ENCODE data around the gene TRMT61B.

TRMT61B gene

DNA sequence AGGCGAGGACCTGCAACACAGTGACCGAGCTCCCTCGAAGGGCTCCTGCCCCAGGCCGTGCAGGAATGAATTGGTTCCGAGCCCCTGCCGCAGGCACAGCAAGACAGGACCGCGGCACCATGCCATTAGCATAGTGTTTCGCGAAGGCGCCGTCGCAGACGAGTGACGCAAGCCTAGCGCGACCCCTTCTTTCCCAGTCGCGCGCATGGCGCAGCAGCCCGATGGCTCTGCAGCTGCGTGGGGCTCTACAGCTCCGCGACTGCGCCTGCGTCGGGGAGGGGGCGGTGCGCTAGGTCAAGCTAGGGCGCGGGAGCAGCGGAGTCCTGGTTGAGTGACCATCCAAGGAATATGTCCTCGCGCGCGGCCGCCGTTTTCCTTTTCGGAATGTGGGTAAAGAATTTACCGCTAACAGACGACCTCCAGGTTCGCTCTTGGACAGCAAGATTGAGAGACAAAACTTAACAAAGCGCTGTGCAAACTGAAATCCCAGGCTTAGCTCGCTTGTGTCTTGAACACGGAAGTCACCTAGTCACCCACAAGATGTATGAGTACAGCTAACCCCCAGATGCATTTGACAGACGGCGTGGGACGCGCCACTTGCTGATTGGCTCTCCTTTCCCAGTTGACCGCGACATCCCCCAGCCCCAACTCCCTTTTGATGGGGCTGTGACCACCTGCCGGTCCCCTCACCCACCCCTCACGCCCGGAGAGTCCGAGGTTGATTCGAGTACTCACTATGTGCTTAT is at the start of gene TRMT61B:
TRMT61B (minus strand) TSS at position 164 of the 746 bp plus-strand sequence; CDS start at position 132, 32 bp downstream.
- H3K4me3 Mint-ChIP-seq: peak within 1 kb of the TSS; percentile 95
- H3K27me3 Mint-ChIP-seq: peaks cover 22% of the 10 kb centered on the region
- CTCF ChIA-PET: interaction anchor here (0.9 to 1.7 kb wide), 4 partner anchors 11 to 276 kb away, joined by 3 to 5 read pairs (median 4); no protein-coding TSS in a partner anchor
- H3K4me1 Mint-ChIP-seq: peaks cover 31% of the 10 kb centered on the region
- DNase-seq: peak; percentile 98
- H3K9me3 Mint-ChIP-seq: no peaks in the 10 kb centered on the region
- H3K36me3 Mint-ChIP-seq: peaks cover 5% of the 10 kb centered on the region
- peak within 1 kb of the TSS; percentile 98 for H3K27ac Mint-ChIP-seq

- H3K9me3 Mint-ChIP-seq: no peaks in the 10 kb centered on the region
- H3K4me1 Mint-ChIP-seq: peaks cover 3% of the 10 kb centered on the region
- CTCF ChIA-PET: interaction anchor here (0.8 to 0.9 kb wide), 2 partner anchors 20 to 289 kb away, joined by 3 read pairs; no protein-coding TSS in a partner anchor
- no peak overlapping the region for H3K4me3 Mint-ChIP-seq
- no peaks in the 10 kb centered on the region for H3K27me3 Mint-ChIP-seq
- no peak overlapping the region for H3K27ac Mint-ChIP-seq
- H3K36me3 Mint-ChIP-seq: peaks cover 40% of the 10 kb centered on the region
- no peak for DNase-seq
Observed at GRCh38 chr2:28915939-28916338, 45.8 kb upstream of the TRMT61B start.

DNA sequence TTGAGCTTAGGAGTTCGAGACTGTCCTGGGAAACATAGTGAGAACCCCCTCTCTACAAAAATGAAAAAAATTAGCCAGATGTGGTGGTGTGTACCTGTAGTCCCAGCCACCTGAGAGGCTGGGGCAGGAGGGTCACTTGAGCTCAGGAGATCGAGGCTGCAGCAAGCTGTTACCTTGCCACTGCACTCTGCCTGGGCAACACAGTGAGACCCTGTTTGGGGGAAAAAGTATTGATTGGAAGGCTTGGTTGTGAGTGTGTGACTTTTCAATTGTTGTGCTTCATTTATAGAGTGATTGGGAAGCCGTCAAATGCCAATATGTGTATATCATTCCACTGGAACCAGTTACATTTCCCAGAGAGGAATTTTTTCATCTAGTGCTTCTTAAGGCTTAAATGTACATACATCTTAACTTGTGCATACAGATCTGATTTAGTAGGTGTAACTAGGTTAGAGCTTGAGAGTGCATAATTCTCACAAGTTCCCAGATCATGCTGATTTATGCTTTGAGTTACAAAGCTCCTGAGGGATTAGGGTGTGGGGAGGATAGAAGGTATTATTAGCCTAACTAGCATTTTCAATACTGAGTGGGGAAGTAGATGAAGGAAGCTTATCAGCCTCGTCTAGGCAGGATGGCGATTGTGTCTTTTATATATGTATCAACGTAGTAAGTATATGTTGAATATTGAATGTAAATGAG is 39.7 kb upstream of the TRMT61B start:
- Mint-ChIP-seq H3K27me3 (no peaks in the 10 kb centered on the region), H3K36me3 (peaks cover 54% of the 10 kb centered on the region), H3K27ac (no peak overlapping the region), H3K4me1 (no peaks in the 10 kb centered on the region), H3K9me3 (no peaks in the 10 kb centered on the region), H3K4me3 (no peak overlapping the region)
- CTCF ChIA-PET: interaction anchor here (0.7 to 1.0 kb wide), 2 partner anchors 14 to 377 kb away, joined by 3 to 5 read pairs; no protein-coding TSS in a partner anchor
- DNase-seq: no peak

GRCh38 chr2:28908172-28908571 is 38.1 kb upstream of the TRMT61B start:
- Mint-ChIP-seq H3K4me1 (no peaks in the 10 kb centered on the region), H3K27me3 (no peaks in the 10 kb centered on the region), H3K4me3 (no peak overlapping the region), H3K9me3 (no peaks in the 10 kb centered on the region), H3K27ac (no peak overlapping the region), H3K36me3 (peaks cover 47% of the 10 kb centered on the region)
- no peak for DNase-seq
- CTCF ChIA-PET: no interaction called here

DNA sequence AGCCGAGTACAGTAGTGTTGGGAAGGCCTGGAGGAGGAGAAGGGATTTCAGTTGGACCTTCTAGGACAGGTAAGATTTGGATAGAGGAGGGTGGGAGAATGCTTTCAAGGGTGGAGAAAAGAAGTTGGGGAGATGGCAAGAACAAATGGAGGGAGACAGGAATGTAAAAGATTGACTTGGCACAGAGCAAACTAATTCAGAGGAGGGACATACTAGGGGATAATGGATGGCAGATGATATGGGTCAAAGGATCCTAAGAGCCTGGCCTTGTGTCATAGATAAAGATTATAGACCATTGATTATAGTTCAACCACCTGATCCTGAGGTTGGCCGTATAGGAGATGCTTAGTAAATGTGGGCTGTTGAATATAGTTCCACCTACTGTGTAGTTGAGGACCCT is 36.7 kb upstream of the TRMT61B start:
- H3K27me3 Mint-ChIP-seq: no peaks in the 10 kb centered on the region
- no peaks in the 10 kb centered on the region for H3K9me3 Mint-ChIP-seq
- no peak overlapping the region for H3K4me3 Mint-ChIP-seq
- DNase-seq: no peak
- no peaks in the 10 kb centered on the region for H3K4me1 Mint-ChIP-seq
- H3K36me3 Mint-ChIP-seq: peaks cover 46% of the 10 kb centered on the region
- no peak overlapping the region for H3K27ac Mint-ChIP-seq
- CTCF ChIA-PET: interaction anchor here (0.6 kb wide), 1 partner anchor 1890 kb away, joined by 3 read pairs; no protein-coding TSS in a partner anchor

DNA sequence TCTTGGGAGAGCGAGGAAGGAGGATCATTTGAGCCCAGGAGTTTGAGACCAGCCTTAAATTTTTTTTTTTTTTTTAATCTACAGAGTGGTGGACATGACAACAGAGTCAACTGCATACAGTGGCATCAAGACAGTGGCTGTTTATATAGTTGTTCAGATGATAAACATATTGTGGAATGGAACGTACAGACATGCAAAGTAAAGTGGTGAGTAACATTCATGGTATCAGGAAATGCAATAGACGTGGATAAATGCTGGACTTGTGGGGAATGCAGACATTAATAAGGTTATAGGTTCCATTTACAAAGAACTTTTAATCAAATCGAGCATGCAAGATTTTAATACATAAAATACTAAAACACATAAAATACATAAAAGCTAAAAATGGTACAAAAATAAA is 36.3 kb upstream of the TRMT61B start:
- DNase-seq: no peak
- Mint-ChIP-seq H3K27me3 (no peaks in the 10 kb centered on the region), H3K4me3 (no peak overlapping the region), H3K9me3 (no peaks in the 10 kb centered on the region), H3K36me3 (peaks cover 47% of the 10 kb centered on the region), H3K27ac (no peak overlapping the region), H3K4me1 (peaks cover 2% of the 10 kb centered on the region)
- CTCF ChIA-PET: interaction anchor here (0.6 kb wide), 1 partner anchor 1890 kb away, joined by 3 read pairs; no protein-coding TSS in a partner anchor

DNA sequence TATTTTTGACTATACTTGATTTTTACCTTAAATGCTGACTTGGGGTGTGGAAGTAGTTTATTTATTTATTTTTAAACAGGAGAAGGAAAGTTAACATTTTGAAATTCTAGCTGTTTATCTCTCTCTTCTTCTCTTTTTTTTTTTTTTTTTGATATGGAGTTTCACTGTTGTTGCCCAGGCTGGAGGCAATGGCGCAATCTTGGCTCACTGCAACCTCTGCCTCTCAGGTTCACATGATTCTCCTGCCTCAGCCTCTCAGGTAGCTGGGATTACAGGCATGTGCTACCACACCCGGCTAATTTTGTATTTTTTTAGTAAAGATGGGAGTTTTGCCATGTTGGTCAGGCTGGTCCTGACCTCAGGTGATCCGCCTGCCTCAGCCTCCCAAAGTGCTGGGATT is 35.4 kb upstream of the TRMT61B start:
- Mint-ChIP-seq H3K27ac (no peak overlapping the region), H3K4me3 (no peak overlapping the region), H3K4me1 (peaks cover 7% of the 10 kb centered on the region), H3K36me3 (peaks cover 48% of the 10 kb centered on the region), H3K9me3 (no peaks in the 10 kb centered on the region), H3K27me3 (no peaks in the 10 kb centered on the region)
- DNase-seq: no peak
- CTCF ChIA-PET: no interaction called here

DNA sequence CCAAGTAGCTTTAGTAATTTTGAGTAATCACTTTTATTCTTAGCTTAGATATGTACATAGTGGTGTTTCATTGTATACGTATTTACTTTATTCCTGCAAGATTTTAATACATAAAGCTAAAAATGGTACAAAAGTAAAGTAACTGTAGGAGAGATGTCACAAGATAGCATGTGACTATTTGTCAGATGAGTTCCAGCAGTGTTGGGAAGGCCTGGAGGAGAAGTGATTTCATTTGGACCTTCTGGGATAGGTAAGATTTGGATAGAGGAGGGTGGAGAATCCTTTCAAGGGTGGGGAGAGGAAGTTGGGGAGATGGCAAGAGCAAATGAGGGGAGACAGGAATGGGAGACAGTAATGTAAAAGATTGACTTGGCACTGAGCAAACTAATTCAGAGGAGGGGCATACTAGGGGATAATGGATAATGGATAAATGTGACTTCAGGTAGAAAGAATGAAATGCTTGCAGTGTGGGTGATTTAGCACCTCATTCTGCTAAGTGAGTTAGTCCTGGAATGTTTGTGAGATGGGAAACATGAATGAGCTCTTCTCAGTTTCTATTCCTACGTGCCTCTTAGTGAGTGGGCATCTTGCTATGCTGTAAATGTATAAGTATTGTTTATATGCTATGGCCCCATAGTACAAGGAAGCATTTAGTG is 34.8 kb upstream of the TRMT61B start:
- Mint-ChIP-seq H3K4me3 (no peak overlapping the region), H3K4me1 (peaks cover 9% of the 10 kb centered on the region), H3K27me3 (no peaks in the 10 kb centered on the region), H3K9me3 (no peaks in the 10 kb centered on the region), H3K36me3 (peaks cover 46% of the 10 kb centered on the region), H3K27ac (no peak overlapping the region)
- DNase-seq: no peak
- CTCF ChIA-PET: interaction anchor here (0.5 kb wide), 1 partner anchor 1041 kb away, joined by 3 read pairs; no protein-coding TSS in a partner anchor

DNA sequence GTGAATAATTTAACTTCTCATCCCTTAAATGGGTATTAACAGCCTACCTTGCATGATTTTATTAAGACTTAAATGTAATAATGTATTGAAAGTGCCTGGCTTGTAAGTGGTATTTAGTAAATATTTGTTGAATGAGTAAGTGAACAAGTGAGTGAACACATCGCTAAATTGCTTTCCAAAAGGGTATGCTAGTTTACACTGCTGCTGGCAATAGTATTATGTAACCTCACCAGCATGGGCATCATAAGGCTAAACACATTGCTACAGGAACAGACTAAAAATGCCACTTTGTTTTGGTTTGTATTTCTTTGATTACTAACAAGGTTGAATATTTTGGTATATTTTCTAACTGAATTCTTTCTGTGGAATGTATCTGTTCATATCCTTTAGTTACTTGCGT is 34.2 kb upstream of the TRMT61B start:
- Mint-ChIP-seq H3K9me3 (no peaks in the 10 kb centered on the region), H3K36me3 (peaks cover 40% of the 10 kb centered on the region), H3K4me3 (no peak overlapping the region), H3K27ac (no peak overlapping the region), H3K27me3 (no peaks in the 10 kb centered on the region), H3K4me1 (peaks cover 10% of the 10 kb centered on the region)
- DNase-seq: no peak
- CTCF ChIA-PET: no interaction called here

GRCh38 chr2:28902584-28902983 is 32.5 kb upstream of the TRMT61B start:
- DNase-seq: no peak
- Mint-ChIP-seq H3K4me1 (peaks cover 26% of the 10 kb centered on the region), H3K27ac (no peak overlapping the region), H3K9me3 (no peaks in the 10 kb centered on the region), H3K4me3 (no peak overlapping the region), H3K36me3 (peaks cover 27% of the 10 kb centered on the region), H3K27me3 (no peaks in the 10 kb centered on the region)
- CTCF ChIA-PET: interaction anchor here (0.7 kb wide), 1 partner anchor 82 kb away, joined by 4 read pairs; no protein-coding TSS in a partner anchor

DNA sequence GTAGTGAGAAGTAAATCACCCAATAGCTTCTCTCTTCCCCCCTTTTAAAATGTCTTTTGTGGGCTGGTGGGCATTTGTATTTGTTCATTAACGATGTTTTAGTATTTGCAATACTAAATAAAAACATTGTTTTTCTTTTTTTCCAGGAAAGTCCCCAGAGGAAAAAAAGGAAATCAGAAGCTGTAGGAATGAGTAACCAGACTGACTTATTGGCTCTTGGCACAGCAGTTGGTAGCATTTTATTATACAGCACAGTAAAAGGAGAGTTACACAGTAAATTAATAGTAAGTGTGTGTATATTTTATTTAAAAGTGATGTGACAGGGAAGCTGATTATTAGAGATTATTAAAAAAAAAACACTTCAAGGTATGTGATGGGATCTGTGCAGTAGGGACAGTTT is 31.7 kb upstream of the TRMT61B start:
- H3K36me3 Mint-ChIP-seq: peaks cover 23% of the 10 kb centered on the region
- H3K27me3 Mint-ChIP-seq: no peaks in the 10 kb centered on the region
- CTCF ChIA-PET: interaction anchor here (0.7 kb wide), 1 partner anchor 81 kb away, joined by 4 read pairs; no protein-coding TSS in a partner anchor
- no peak overlapping the region for H3K27ac Mint-ChIP-seq
- H3K4me3 Mint-ChIP-seq: no peak overlapping the region
- peaks cover 33% of the 10 kb centered on the region for H3K4me1 Mint-ChIP-seq
- no peaks in the 10 kb centered on the region for H3K9me3 Mint-ChIP-seq
- no peak for DNase-seq

DNA sequence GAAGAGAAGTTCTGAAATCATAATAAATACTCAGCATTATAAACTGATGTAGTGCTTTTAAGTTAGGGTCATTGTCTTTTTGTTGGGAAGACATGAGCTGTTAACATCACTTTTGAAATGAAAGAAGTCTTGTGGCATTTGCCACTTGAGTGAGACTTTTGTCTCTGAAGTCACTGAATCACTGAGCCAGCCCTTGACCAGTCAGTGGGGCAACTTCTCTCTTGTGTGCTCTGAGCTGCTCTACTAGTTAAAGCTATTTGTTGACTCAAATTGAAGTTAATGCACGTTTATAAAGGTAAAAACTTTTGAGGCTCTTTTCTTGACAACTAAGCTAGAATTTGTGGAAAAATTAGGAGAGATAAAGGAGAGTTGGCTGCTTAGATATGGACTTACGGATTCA is 31.1 kb upstream of the TRMT61B start:
- CTCF ChIA-PET: no interaction called here
- peaks cover 39% of the 10 kb centered on the region for H3K4me1 Mint-ChIP-seq
- H3K27ac Mint-ChIP-seq: no peak overlapping the region
- no peak for DNase-seq
- no peaks in the 10 kb centered on the region for H3K27me3 Mint-ChIP-seq
- H3K4me3 Mint-ChIP-seq: no peak overlapping the region
- peaks cover 18% of the 10 kb centered on the region for H3K36me3 Mint-ChIP-seq
- H3K9me3 Mint-ChIP-seq: no peaks in the 10 kb centered on the region

- H3K4me1 Mint-ChIP-seq: peaks cover 50% of the 10 kb centered on the region
- CTCF ChIA-PET: no interaction called here
- H3K27me3 Mint-ChIP-seq: peaks cover 4% of the 10 kb centered on the region
- DNase-seq: no peak
- H3K9me3 Mint-ChIP-seq: no peaks in the 10 kb centered on the region
- H3K36me3 Mint-ChIP-seq: peaks cover 13% of the 10 kb centered on the region
- no peak overlapping the region for H3K4me3 Mint-ChIP-seq
- H3K27ac Mint-ChIP-seq: no peak overlapping the region
Observed at GRCh38 chr2:28898048-28898447, 27.9 kb upstream of the TRMT61B start.

GRCh38 chr2:28896906-28897305 is 26.8 kb upstream of the TRMT61B start:
- no peak for DNase-seq
- Mint-ChIP-seq H3K36me3 (peaks cover 8% of the 10 kb centered on the region), H3K4me1 (peaks cover 50% of the 10 kb centered on the region), H3K27ac (peak overlapping the region; percentile 50), H3K27me3 (peaks cover 4% of the 10 kb centered on the region), H3K4me3 (peak overlapping the region; percentile 6), H3K9me3 (no peaks in the 10 kb centered on the region)
- CTCF ChIA-PET: interaction anchor here (0.5 to 1.4 kb wide), 2 partner anchors 188 to 303 kb away, joined by 3 to 4 read pairs; no protein-coding TSS in a partner anchor

Data from activated naive CD4-positive, alpha-beta T cell treated with anti-CD3 and anti-CD28 coated beads, Interleukin-2, amount 10 ng/mL, durations not matched to agents 7 days and 5 days (primary cell).